ENCODE measurements around the gene FSD1. TPM values are rescaled to one million over a fixed set of nuclear protein-coding genes. Genes with fewer than 3 reads are reported as not detected.

The FSD1 gene
- total RNA-seq, 2 donors from 2014 or later, result not detected

DNA sequence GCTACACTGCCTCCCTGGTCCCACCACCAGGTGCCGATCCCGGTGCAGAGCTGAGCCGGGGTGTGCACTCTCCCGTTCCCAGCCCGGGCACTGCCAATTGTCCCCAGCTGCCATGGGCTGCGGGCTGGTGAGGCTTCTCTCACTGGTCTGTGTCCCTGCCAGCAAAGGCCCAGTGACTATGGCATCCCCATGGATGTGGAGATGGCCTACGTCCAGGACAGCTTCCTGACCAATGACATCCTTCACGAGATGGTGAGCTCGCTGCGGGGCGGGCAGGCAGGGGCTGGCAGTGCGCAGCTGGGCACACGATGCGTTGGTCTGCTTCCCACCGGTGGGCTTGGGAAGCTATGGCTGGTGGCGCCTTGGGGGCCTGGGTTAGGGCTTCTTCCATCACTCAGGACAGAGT lies 53.5 kb downstream of the FSD1 start:
- DNase-seq (no peak), ATAC-seq (no peak)
- Histone ChIP-seq H3K9me3 (no peaks in the 10 kb centered on the region), H3K4me3 (no peak overlapping the region), H3K27me3 (no peaks in the 10 kb centered on the region), H3K27ac (no peak overlapping the region), H3K4me1 (no peaks in the 10 kb centered on the region), H3K36me3 (replicated peaks in 1 of 2; ENCODE audit: insufficient read depth in 1 of 2, low read depth in 2 of 2) (peaks cover 6 to 14% of the 10 kb centered on the region in 2 donors)
- 89 to 94% methylated on average over 10 to 16 of the region's 16 CpGs for WGBS, 2 donors
- TF ChIP-seq POLR2A (IDR thresholded peaks at IDR 0.05), result no peak
- TF ChIP-seq, protein P1, sequence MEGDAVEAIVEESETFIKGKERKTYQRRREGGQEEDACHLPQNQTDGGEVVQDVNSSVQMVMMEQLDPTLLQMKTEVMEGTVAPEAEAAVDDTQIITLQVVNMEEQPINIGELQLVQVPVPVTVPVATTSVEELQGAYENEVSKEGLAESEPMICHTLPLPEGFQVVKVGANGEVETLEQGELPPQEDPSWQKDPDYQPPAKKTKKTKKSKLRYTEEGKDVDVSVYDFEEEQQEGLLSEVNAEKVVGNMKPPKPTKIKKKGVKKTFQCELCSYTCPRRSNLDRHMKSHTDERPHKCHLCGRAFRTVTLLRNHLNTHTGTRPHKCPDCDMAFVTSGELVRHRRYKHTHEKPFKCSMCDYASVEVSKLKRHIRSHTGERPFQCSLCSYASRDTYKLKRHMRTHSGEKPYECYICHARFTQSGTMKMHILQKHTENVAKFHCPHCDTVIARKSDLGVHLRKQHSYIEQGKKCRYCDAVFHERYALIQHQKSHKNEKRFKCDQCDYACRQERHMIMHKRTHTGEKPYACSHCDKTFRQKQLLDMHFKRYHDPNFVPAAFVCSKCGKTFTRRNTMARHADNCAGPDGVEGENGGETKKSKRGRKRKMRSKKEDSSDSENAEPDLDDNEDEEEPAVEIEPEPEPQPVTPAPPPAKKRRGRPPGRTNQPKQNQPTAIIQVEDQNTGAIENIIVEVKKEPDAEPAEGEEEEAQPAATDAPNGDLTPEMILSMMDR (IDR thresholded peaks at IDR 0.05), result no peak
- intact Hi-C loops (cut with DNase I), result no loop called here

DNA sequence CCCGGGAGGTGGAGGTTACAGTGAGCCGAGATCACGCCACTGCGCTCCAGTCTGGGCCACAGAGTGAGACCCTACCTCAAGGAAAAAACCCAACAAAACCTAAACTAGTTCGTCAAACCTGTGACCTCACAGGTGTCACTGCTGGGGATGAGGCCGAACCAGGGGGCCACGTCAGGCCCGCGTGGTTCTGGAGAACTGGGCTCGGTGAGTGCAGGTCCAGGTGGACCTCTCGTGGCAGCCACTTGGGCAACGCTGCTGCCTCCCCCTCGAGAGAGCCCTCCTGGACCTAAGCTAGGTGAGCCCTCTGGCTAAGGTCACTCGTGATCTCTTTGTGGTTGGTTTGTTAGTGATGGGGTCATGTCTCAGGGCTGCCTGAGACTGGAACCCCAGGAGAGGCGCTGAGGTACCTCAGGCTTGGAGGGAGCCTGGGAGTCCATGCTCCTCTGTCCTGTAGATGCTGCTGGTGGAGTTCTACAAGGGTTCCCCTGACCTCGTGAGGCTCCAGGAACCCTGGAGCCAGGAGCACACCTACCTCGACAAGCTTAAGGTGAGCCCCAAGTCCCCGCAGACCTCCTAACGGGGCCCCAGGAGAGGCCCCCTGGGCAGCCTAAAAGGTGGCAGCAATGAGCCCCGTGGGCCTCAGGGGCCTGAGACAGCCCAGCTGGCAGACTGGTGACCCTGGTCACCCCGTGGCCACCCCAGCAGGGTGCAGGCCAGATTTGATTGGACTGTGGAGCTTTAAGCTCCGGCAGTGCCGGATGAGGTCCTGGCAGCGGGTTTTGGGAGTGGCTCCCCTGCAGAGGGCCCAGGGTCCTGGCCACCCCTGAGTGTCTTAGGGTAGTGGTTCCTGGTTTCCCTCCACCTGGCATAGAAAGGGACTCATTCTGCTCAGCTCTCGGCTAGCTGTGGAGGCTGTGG lies 54.6 kb downstream of the FSD1 start:
- H3K27me3 ChIP-seq, result no peaks in the 10 kb centered on the region
- no peaks in the 10 kb centered on the region for H3K4me1 ChIP-seq
- no peak for ATAC-seq
- H3K36me3 ChIP-seq (replicated peaks in 1 of 2; ENCODE audit: insufficient read depth in 1 of 2, low read depth in 2 of 2), result peaks cover 6 to 23% of the 10 kb centered on the region in 2 donors
- TF ChIP-seq, protein P1 (IDR thresholded peaks at IDR 0.05), result no peak
- TF ChIP-seq POLR2A (IDR thresholded peaks at IDR 0.05), result no peak
- DNase-seq, result no peak
- no peak overlapping the region for H3K4me3 ChIP-seq
- H3K27ac ChIP-seq, result no peak overlapping the region
- no peaks in the 10 kb centered on the region for H3K9me3 ChIP-seq
- 85 to 86% methylated on average over 9 to 24 of the region's 25 CpGs for WGBS, 2 donors
- intact Hi-C loops (cut with DNase I), result no loop called here

- WGBS, 2 donors, result 88% methylated on average over 13 of the region's 13 CpGs; no CpG with 5 or more reads in 1 of the 2 donors
- TF ChIP-seq, protein P1 (IDR thresholded peaks at IDR 0.05), result no peak
- TF ChIP-seq POLR2A (IDR thresholded peaks at IDR 0.05), result no peak
- Histone ChIP-seq H3K9me3 (no peaks in the 10 kb centered on the region), H3K27ac (no peak overlapping the region), H3K4me1 (no peaks in the 10 kb centered on the region), H3K36me3 (replicated peaks in 1 of 2; ENCODE audit: insufficient read depth in 1 of 2, low read depth in 2 of 2) (peaks cover 6 to 25% of the 10 kb centered on the region in 2 donors), H3K27me3 (no peaks in the 10 kb centered on the region), H3K4me3 (no peak overlapping the region)
- intact Hi-C loops (cut with DNase I), result no loop called here
- DNase-seq, result no peak
- ATAC-seq, result no peak
Measured at GRCh38 chr19:4359627-4360000, 55.2 kb downstream of the FSD1 start.

- no peak for ATAC-seq
- H3K4me3 ChIP-seq, result no peak overlapping the region
- H3K27me3 ChIP-seq, result no peaks in the 10 kb centered on the region
- no peaks in the 10 kb centered on the region for H3K9me3 ChIP-seq
- DNase-seq, result no peak
- no peaks in the 10 kb centered on the region for H3K4me1 ChIP-seq
- TF ChIP-seq POLR2A (IDR thresholded peaks at IDR 0.05), result no peak
- TF ChIP-seq, protein P1 (IDR thresholded peaks at IDR 0.05), result no peak
- H3K27ac ChIP-seq, result no peak overlapping the region
- H3K36me3 ChIP-seq (replicated peaks in 1 of 2; ENCODE audit: insufficient read depth in 1 of 2, low read depth in 2 of 2), result peaks cover 9 to 25% of the 10 kb centered on the region in 2 donors
- 80 to 82% methylated on average over 3 to 9 of the region's 9 CpGs for WGBS, 2 donors
- intact Hi-C loops (cut with DNase I), result no loop called here
Measured at GRCh38 chr19:4360081-4360569, 55.7 kb downstream of the FSD1 start.
